ENCODE data around the gene GANAB.

GANAB gene

DNA sequence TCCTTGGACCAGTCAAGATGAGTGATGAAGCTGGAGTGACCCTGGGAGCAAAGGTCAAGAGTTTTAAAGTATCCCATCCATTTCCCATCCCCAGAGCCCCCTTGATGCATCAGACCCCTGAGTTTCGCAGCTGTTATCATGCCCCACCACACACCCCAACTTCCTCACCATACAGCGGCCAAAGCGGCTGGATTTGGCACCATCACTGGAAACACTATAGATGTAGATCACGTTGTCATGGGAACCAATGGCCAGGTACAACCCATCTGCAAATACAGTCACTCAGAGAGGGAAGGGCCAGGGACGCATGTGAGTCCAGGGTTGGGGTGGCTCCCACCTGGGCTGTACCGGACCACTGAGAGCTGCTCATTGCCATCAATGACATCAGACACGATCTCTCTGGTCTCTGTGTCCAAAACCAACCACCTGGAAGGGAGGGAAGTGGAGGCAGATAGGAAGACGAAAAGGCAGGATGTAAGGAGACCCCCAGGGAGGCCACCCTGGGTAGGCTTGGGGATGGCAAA, 42.6 kb downstream of the GANAB start:
- no peak overlapping the region for H3K9ac ChIP-seq (ENCODE audit: low read length)
- H3K4me3 ChIP-seq (ENCODE audit: low read length) = no peak overlapping the region
- H3K9me3 ChIP-seq (replicated peaks; ENCODE audit: insufficient read depth, low read length) = no peaks in the 10 kb centered on the region
- H3K9me2 ChIP-seq (replicated peaks; ENCODE audit: insufficient read depth, low read length) = no peaks in the 10 kb centered on the region
- DNase-seq = no peak
- peaks cover 17% of the 10 kb centered on the region for H3F3A ChIP-seq (ENCODE audit: insufficient read depth, low read length)
- H2AFZ ChIP-seq (ENCODE audit: low read length) = no peak overlapping the region
- TF ChIP-seq, protein P1, sequence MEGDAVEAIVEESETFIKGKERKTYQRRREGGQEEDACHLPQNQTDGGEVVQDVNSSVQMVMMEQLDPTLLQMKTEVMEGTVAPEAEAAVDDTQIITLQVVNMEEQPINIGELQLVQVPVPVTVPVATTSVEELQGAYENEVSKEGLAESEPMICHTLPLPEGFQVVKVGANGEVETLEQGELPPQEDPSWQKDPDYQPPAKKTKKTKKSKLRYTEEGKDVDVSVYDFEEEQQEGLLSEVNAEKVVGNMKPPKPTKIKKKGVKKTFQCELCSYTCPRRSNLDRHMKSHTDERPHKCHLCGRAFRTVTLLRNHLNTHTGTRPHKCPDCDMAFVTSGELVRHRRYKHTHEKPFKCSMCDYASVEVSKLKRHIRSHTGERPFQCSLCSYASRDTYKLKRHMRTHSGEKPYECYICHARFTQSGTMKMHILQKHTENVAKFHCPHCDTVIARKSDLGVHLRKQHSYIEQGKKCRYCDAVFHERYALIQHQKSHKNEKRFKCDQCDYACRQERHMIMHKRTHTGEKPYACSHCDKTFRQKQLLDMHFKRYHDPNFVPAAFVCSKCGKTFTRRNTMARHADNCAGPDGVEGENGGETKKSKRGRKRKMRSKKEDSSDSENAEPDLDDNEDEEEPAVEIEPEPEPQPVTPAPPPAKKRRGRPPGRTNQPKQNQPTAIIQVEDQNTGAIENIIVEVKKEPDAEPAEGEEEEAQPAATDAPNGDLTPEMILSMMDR (IDR thresholded peaks at IDR 0.05; ENCODE audit: low read length) = no peak
- TF ChIP-seq EZH2 (optimal IDR thresholded peaks at IDR 0.05; ENCODE audit: low read depth, low read length) = no peak
- TF ChIP-seq EZH2phosphoT487 (IDR thresholded peaks at IDR 0.05; ENCODE audit: low read length) = no peak
- H3K4me2 ChIP-seq (ENCODE audit: low read depth, low read length) = no peak overlapping the region
- peaks cover 6% of the 10 kb centered on the region for H3K4me1 ChIP-seq (ENCODE audit: low read length)
- no peaks in the 10 kb centered on the region for H4K20me1 ChIP-seq (ENCODE audit: insufficient read depth, low read length)
- H3K27ac ChIP-seq (ENCODE audit: low read length) = no peak overlapping the region
- H3K27me3 ChIP-seq (replicated peaks; ENCODE audit: insufficient read depth, low read length) = no peaks in the 10 kb centered on the region
- H3K36me3 ChIP-seq (replicated peaks; ENCODE audit: insufficient read depth, low read length) = no peaks in the 10 kb centered on the region; the same call in 1 of the 2 replicates
- peaks cover 24% of the 10 kb centered on the region for H3K79me2 ChIP-seq (ENCODE audit: low read length)

DNA sequence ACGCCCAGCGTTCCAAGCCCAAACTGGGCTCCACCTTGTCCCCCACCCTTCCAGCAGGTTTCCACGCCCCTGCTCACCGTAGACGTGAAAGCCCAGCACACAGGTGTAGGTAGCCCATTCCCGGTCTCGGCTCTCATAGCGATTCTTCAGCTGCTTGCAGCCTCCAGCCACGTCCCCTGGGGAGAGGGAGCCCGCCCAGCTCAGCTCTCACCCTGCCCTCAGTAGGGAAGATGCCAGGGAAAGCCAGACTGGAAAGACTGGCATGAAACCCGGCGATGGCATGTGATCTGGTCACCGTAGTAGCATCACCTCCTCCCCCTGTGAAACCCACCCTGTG, 43.4 kb downstream of the GANAB start:
- TF ChIP-seq EZH2phosphoT487 (IDR thresholded peaks at IDR 0.05; ENCODE audit: low read length) (no peak), EZH2 (optimal IDR thresholded peaks at IDR 0.05; ENCODE audit: low read depth, low read length) (no peak)
- TF ChIP-seq, protein P1 (IDR thresholded peaks at IDR 0.05; ENCODE audit: low read length) = no peak
- Histone ChIP-seq H3K4me3 (ENCODE audit: low read length) (no peak overlapping the region), H3K4me1 (ENCODE audit: low read length) (peaks cover 10% of the 10 kb centered on the region), H3K79me2 (ENCODE audit: low read length) (peaks cover 32% of the 10 kb centered on the region), H3K27ac (ENCODE audit: low read length) (no peak overlapping the region), H3K9me3 (replicated peaks; ENCODE audit: insufficient read depth, low read length) (no peaks in the 10 kb centered on the region), H3K36me3 (replicated peaks; ENCODE audit: insufficient read depth, low read length) (peaks cover 5% of the 10 kb centered on the region), H3K4me2 (ENCODE audit: low read depth, low read length) (no peak overlapping the region), H3K9ac (ENCODE audit: low read length) (no peak overlapping the region), H3K27me3 (replicated peaks; ENCODE audit: insufficient read depth, low read length) (no peaks in the 10 kb centered on the region), H4K20me1 (ENCODE audit: insufficient read depth, low read length) (no peaks in the 10 kb centered on the region), H2AFZ (ENCODE audit: low read length) (no peak overlapping the region), H3F3A (ENCODE audit: insufficient read depth, low read length) (peaks cover 21% of the 10 kb centered on the region), H3K9me2 (replicated peaks; ENCODE audit: insufficient read depth, low read length) (no peaks in the 10 kb centered on the region)
- no peak for DNase-seq

GRCh38 chr11:62602141-62603071, 44.0 kb downstream of the GANAB start:
- Histone ChIP-seq H2AFZ (ENCODE audit: low read length) (peak overlapping the region; percentile 38), H3K27me3 (replicated peaks; ENCODE audit: insufficient read depth, low read length) (no peaks in the 10 kb centered on the region), H3K79me2 (ENCODE audit: low read length) (peaks cover 39% of the 10 kb centered on the region), H3K36me3 (replicated peaks; ENCODE audit: insufficient read depth, low read length) (peaks cover 11% of the 10 kb centered on the region), H3K9me2 (replicated peaks; ENCODE audit: insufficient read depth, low read length) (no peaks in the 10 kb centered on the region), H3K4me2 (ENCODE audit: low read depth, low read length) (peak overlapping the region; percentile 76), H3K9me3 (replicated peaks; ENCODE audit: insufficient read depth, low read length) (no peaks in the 10 kb centered on the region), H3K9ac (ENCODE audit: low read length) (peak overlapping the region; percentile 25; the same call in 1 of the 2 replicates), H4K20me1 (ENCODE audit: insufficient read depth, low read length) (no peaks in the 10 kb centered on the region), H3F3A (ENCODE audit: insufficient read depth, low read length) (peaks cover 21% of the 10 kb centered on the region), H3K4me1 (ENCODE audit: low read length) (peaks cover 10% of the 10 kb centered on the region), H3K27ac (ENCODE audit: low read length) (peak overlapping the region; percentile 18; the same call in 1 of the 2 replicates), H3K4me3 (ENCODE audit: low read length) (peak overlapping the region; percentile 44)
- no peak for DNase-seq
- TF ChIP-seq EZH2phosphoT487 (IDR thresholded peaks at IDR 0.05; ENCODE audit: low read length) = no peak
- TF ChIP-seq, protein P1 (IDR thresholded peaks at IDR 0.05; ENCODE audit: low read length) = no peak
- no peak for TF ChIP-seq EZH2 (optimal IDR thresholded peaks at IDR 0.05; ENCODE audit: low read depth, low read length)
